ENCODE results near the gene ZGLP1.

ZGLP1 gene

DNA sequence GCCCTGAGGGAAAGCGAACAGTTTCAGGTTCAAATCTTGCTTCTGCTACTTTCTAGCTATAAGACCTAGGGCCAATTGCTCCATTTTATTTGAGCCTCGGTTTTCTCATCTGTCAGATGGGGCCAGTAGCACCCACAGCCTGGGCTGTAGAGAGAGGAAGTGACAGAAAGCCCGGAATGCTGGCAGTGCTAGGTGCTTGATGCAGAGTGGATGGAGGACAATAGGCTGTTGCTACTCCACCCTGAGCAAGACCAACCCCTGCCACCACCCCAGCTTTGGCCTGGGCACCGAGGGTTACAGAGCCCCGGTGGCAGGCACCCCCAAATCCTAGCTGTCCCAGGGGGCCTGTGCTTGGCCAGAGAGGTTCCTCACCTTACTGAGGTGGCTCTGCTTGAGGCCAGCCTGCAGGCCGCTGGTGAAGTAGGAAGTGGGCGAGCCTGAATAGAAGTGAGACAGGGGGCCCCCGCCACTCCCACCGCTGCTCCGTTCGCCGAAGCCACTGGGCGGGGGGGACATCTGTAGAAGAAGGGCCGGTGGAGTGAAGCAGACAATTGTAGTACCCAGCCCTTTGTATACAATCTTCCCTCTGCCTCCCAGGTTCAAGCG lies 8.3 kb upstream of the ZGLP1 start:
- no peaks in the 10 kb centered on the region for H3K27me3 Mint-ChIP-seq
- no peak overlapping the region for H3K4me3 Mint-ChIP-seq
- H3K36me3 Mint-ChIP-seq (ENCODE audit: low read depth), result peaks cover 45% of the 10 kb centered on the region
- H3K27ac Mint-ChIP-seq, result no peak overlapping the region
- peaks cover 21% of the 10 kb centered on the region for H3K4me1 Mint-ChIP-seq (ENCODE audit: low read depth)
- no peaks in the 10 kb centered on the region for H3K9me3 Mint-ChIP-seq

DNA sequence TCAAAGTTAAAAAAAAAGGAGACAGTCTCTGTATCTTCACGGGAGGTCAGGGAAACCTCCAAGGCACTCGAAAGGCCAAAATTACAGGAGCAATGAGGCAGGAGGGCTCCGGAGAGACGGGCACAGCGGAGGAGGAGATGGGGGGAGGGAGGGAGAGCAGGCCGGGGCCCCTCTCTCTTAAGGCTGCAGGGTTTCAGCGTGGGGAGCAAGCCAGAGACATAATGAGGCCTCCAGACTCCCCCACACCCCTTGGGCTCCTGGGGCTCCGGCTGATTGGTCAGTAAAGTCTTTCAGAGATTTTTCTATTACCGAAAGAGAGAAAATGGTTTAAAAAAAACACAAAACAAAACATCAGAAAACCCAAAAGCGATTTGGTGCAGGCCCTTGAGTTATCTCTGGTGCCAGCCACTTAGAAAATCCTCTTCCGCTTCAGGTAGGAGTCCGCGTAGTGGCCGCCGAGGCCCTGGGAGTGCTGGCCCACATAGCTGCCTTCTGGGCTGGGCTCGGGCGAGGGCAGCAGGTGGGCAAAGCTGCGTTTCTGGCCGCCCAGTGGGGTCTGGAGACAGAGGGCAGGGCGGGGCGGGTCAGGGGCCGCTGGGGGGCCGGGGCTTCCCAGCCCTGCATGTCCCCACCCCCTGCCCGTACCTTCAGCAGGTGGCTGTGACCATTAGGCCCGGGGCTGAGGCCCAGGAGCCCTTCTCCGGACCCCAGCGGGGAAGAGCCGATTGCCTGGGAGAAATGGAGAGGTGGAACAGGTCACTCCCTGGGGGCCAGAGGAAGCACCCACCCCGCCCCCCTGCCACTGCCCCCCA lies 7.6 kb upstream of the ZGLP1 start:
- Mint-ChIP-seq H3K4me3 (no peak overlapping the region), H3K4me1 (ENCODE audit: low read depth) (peaks cover 21% of the 10 kb centered on the region), H3K36me3 (ENCODE audit: low read depth) (peaks cover 46% of the 10 kb centered on the region), H3K9me3 (no peaks in the 10 kb centered on the region), H3K27me3 (no peaks in the 10 kb centered on the region), H3K27ac (no peak overlapping the region)

DNA sequence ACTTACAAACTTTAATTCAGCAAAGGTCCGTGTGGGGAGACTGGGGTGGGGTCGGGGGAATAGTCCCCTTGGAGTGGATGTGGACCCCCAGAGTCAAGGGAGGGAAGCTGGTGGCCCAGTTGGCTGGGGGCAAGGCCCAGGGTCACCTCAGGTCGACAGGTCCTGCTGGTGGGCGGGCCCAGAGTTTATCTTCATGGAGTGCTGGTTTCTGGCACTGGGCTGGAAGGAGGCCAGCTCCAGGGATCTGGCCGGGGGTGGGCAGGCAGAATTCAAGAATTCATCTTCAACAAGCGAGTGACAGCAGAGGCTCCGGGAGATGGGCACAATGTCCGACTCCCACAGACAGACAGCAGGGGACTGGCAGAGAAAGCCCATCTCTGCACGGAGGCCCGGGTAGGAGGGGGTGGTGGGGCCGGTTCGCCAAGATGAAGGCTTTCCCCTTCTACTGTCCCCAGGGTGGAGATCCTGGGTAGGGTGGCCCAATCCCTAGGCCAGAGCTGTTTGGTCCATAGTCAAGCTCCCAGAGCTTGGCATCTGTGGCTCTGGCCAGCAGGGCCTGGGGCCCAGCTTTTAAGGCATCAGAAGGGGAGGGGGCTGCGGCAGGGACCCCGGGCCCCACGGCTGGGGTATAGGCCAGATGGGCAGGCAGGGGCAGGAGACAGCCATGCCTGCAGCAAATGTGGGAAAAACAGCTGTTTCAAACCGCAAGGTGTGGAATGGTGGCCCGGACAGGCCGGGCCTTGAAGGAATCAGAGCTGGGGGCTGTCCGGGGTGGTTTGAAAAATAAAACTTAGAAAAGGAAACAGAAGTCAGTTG lies 6.8 kb upstream of the ZGLP1 start:
- peak overlapping the region; percentile 93 for H3K4me3 Mint-ChIP-seq

DNA sequence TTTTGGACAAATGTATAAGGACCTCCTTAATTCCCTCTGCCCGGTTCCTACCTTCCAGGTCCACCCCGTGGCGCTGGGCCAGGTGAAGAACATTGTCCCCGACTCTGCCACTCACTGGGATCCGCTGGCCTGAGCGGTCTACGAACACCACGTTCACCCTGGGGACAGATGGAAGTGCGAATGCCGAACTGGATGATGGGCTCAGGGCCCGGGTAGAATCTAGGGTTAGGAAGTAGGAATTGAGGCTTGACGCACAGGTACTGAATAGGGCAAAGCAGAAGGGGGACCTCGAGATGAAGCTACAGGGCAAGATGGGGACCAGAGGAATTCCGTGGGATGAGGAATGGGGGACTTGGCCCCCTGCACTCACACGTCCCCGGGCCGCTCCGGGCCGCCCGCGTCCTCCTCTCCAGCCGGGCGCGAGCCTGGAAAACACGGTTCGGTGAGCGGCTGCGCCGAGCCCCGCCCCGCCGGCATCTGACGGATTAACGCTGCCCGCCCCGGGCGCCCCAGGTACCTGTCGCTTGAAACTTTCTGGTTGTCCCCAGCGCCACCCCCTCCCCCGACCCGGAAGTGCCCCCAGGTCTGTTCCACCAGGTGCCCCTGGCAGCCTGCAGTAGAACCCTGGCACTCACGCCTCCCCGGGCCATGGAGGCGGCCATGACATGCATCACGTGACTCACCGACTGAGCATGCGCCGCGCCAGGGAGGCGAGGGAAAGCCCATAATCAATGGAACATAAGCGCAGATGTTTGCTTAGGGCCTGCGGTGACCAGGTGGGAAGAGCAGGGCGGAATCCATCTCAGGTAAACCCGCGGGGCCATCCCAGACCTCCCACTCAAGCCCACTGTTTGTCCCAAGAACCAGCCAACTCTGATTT lies 6.0 kb upstream of the ZGLP1 start, which contains the start of gene FDX2:
Gene FDX2, minus strand, starts transcription at position 681 of the 880 bp plus-strand sequence. Its CDS starts 19 bp downstream, at position 662.
- peak within 1 kb of the TSS; percentile 93 for H3K4me3 Mint-ChIP-seq
- H3K9me3 Mint-ChIP-seq, result no peaks in the 10 kb centered on the region
- no peaks in the 10 kb centered on the region for H3K27me3 Mint-ChIP-seq
- H3K4me1 Mint-ChIP-seq (ENCODE audit: low read depth), result peaks cover 21% of the 10 kb centered on the region
- peaks cover 39% of the 10 kb centered on the region for H3K36me3 Mint-ChIP-seq (ENCODE audit: low read depth)
- peak within 1 kb of the TSS; percentile 81 for H3K27ac Mint-ChIP-seq

More for the DNA sequence above, 6.8 kb upstream of the ZGLP1 start:
- no peaks in the 10 kb centered on the region for H3K27me3 Mint-ChIP-seq
- H3K27ac Mint-ChIP-seq, result peak overlapping the region; percentile 80
- H3K4me1 Mint-ChIP-seq (ENCODE audit: low read depth), result peaks cover 21% of the 10 kb centered on the region
- no peaks in the 10 kb centered on the region for H3K9me3 Mint-ChIP-seq
- peaks cover 39% of the 10 kb centered on the region for H3K36me3 Mint-ChIP-seq (ENCODE audit: low read depth)

DNA sequence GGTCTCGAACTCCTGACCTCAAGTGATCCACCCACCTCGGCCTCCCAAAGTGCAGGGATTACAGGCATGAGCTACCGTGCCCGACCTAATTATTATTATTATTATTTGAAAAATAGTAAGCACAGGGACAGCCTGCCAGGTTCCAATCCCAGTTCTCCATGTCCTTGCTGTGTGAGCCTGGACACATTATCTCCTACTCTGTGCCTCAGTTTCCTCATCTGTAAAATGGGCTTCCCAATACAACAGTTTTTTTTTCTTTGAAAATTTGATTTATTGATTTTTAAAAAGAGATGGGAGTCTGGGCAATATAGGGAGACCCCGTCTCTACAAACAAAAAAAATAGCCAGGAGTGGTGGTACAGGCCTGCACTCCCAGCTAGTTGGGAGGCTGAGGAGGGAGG lies 3.3 kb downstream of the ZGLP1 start:
- peaks cover 11% of the 10 kb centered on the region for H3K4me1 Mint-ChIP-seq (ENCODE audit: low read depth)
- H3K27me3 Mint-ChIP-seq, result peaks cover 4% of the 10 kb centered on the region
- H3K27ac Mint-ChIP-seq, result no peak overlapping the region

DNA sequence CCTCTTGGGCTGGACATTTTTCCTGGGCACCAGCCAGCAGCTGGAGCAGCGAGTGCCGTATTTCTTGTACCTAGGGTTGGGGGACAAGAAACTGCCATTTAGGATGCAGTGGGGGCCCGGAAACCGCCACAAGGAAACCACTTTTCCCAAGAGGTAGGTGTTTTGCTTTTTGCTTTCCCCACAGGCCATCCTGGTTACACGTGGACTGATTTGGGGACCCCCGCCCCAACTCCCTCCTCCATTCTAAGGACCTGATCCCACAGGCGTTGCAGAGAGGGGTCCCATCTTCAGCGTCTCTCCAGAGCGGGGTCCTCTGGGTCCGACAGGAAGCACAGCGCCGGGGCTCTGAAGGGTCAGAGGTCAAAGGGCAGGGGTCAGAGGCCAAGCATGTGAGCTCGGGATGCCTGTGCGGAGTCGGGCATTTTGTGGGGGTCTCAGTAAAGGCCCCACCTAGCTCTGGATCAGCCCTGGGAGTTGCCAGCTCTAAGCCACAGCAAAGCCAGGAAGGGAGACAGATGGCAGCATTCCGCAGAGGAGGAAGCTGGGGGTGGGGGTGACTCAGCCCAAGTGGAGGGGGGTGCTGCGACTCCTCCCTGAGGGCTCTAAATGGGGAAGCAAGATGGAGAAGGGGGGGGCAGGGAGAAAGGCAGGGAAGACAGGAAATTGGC lies 4.3 kb downstream of the ZGLP1 start:
- peaks cover 11% of the 10 kb centered on the region for H3K4me1 Mint-ChIP-seq (ENCODE audit: low read depth)
- H3K9me3 Mint-ChIP-seq, result no peaks in the 10 kb centered on the region
- peaks cover 4% of the 10 kb centered on the region for H3K36me3 Mint-ChIP-seq (ENCODE audit: low read depth)
- H3K27me3 Mint-ChIP-seq, result peaks cover 4% of the 10 kb centered on the region
- H3K4me3 Mint-ChIP-seq, result no peak overlapping the region
- H3K27ac Mint-ChIP-seq, result no peak overlapping the region

More for the DNA sequence above, 3.3 kb downstream of the ZGLP1 start:
- H3K4me3 Mint-ChIP-seq, result no peak overlapping the region
- peaks cover 4% of the 10 kb centered on the region for H3K36me3 Mint-ChIP-seq (ENCODE audit: low read depth)
- H3K9me3 Mint-ChIP-seq, result no peaks in the 10 kb centered on the region

DNA sequence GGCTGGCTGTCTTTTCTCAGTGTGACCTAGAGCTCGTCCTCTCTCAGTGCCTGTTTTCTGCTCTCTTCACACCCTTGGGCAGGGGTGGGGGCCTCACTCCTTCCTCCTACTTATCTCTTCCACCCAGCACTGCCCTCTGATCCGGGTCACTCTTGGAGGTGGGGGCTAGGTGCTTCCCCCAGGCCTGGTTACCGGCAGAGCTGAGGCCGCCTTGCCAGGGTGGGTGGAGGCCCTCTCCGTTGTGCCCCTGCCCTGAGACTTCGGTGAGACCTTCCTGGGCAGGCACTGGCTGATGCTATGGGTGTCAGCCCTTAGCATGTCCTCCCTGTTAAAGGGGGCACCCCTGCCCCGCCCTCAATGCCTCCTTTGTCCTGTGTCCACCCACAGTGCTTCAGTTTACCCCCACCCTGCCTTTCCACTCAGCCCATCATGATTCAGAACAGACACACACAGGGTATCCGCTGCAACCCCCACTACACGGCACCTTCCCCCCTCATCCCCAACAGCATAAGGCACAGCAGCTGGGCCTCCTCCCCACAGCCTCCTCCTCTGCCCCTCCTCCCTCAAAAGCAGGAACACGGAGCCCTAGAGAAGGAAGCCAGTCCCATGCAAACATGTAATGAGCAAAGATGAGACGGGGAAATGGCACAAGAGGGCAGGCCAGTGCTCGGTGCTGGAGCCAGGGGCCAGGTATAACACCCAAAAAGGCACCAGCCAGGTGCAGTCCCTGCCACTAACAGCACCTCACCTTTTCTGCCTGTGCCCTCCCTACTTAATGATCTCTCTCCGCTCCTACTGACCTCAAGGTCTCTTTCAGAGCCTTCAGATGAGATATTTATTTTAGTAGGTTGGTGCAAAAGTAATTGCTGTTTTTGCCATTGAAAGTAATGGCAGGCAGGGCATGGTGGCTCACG lies 9.8 kb downstream of the ZGLP1 start:
- H3K9me3 Mint-ChIP-seq, result no peaks in the 10 kb centered on the region
- H3K27me3 Mint-ChIP-seq, result peaks cover 16% of the 10 kb centered on the region
- H3K4me1 Mint-ChIP-seq (ENCODE audit: low read depth), result peaks cover 26% of the 10 kb centered on the region
- peak overlapping the region; percentile 8 for H3K4me3 Mint-ChIP-seq
- peaks cover 4% of the 10 kb centered on the region for H3K36me3 Mint-ChIP-seq (ENCODE audit: low read depth)
- H3K27ac Mint-ChIP-seq, result no peak overlapping the region

DNA sequence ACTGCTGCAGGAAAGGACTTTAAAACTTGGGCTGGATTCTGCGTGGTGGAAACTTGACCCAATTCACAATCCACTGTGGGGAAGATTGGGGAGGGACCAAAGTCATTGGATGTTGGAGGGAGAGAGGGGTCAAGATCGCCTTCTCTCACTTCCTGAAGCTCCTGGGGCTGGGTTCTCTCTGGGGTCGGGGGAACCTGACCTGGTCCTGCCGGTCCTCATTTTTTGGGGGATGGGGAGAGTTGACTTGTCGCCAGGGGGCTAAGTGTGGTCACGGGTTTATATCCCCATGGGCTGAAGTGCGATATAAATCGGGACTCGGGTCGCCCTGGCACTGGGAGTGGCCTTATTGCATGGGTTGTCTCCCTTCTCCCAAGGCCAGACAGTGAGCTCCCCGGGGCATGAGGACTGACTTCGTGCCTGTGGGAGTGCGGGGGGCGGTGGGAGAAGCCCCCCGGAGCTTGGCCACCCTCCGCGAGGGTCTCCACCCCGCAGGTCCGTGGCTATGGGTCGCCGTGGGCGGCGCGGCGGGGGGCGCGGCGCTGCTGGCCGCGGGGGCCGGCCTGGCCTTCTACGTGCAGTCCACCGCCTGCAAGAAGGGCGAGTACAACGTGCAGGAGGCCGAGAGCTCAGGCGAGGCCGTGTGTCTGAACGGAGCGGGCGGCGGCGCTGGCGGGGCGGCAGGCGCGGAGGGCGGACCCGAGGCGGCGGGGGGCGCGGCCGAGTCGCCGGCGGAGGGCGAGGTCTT lies 13.6 kb downstream of the ZGLP1 start:
- Mint-ChIP-seq H3K36me3 (ENCODE audit: low read depth) (no peaks in the 10 kb centered on the region), H3K4me3 (peak overlapping the region; percentile 79), H3K9me3 (no peaks in the 10 kb centered on the region), H3K4me1 (ENCODE audit: low read depth) (peaks cover 39% of the 10 kb centered on the region), H3K27ac (no peak overlapping the region), H3K27me3 (peaks cover 46% of the 10 kb centered on the region)

DNA sequence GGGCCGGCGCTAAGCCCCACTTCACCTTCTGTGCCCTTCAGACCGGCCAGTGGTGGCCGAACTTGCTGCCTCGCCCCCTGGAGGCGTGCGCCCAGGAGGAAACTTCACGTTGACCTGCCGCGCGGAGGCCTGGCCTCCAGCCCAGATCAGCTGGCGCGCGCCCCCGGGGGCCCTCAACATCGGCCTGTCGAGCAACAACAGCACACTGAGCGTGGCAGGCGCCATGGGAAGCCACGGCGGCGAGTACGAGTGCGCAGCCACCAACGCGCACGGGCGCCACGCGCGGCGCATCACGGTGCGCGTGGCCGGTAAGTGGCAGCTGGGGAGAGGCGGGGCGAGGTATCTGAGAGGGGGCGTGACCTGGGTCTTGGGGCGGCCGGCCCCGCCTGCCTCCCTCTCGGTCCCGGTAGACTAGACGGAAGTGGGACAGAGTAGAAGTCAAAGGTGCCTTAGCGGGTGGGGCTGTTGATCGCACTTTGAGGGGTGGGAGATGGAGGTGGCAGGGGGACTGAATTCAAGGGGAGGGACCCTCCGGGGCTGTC lies 14.2 kb downstream of the ZGLP1 start:
- no peaks in the 10 kb centered on the region for H3K9me3 Mint-ChIP-seq
- no peaks in the 10 kb centered on the region for H3K36me3 Mint-ChIP-seq (ENCODE audit: low read depth)
- H3K27me3 Mint-ChIP-seq, result peaks cover 50% of the 10 kb centered on the region
- H3K4me3 Mint-ChIP-seq, result peak overlapping the region; percentile 79
- H3K4me1 Mint-ChIP-seq (ENCODE audit: low read depth), result peaks cover 46% of the 10 kb centered on the region
- no peak overlapping the region for H3K27ac Mint-ChIP-seq

DNA sequence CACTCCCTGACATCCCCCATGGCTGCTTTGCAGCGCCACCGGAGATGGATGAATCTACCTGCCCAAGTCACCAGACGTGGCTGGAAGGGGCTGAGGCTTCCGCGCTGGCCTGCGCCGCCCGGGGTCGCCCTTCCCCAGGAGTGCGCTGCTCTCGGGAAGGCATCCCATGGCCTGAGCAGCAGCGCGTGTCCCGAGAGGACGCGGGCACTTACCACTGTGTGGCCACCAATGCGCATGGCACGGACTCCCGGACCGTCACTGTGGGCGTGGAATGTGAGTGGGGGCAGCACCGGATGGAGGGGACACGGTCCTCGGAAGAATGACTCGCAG lies 15.3 kb downstream of the ZGLP1 start:
- Mint-ChIP-seq H3K4me1 (ENCODE audit: low read depth) (peaks cover 51% of the 10 kb centered on the region), H3K36me3 (ENCODE audit: low read depth) (no peaks in the 10 kb centered on the region), H3K27me3 (peaks cover 54% of the 10 kb centered on the region), H3K27ac (peak overlapping the region; percentile 26), H3K4me3 (peak overlapping the region; percentile 26), H3K9me3 (no peaks in the 10 kb centered on the region)

DNA sequence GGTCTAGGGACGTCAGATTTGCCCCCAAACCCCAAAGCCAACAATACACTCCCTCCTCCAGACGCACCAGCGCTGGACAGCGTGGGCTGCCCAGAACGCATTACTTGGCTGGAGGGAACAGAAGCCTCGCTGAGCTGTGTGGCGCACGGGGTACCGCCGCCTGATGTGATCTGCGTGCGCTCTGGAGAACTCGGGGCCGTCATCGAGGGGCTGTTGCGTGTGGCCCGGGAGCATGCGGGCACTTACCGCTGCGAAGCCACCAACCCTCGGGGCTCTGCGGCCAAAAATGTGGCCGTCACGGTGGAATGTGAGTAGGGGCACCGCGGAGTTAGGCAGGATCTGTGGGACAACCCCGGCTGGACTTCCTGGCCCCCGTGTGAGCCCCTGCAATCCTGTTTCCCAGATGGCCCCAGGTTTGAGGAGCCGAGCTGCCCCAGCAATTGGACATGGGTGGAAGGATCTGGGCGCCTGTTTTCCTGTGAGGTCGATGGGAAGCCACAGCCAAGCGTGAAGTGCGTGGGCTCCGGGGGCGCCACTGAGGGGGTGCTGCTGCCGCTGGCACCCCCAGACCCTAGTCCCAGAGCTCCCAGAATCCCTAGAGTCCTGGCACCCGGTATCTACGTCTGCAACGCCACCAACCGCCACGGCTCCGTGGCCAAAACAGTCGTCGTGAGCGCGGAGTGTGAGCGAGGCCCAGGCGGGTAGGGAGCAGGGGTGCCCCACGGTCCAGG lies 15.8 kb downstream of the ZGLP1 start:
- Mint-ChIP-seq H3K36me3 (ENCODE audit: low read depth) (no peaks in the 10 kb centered on the region), H3K27ac (no peak overlapping the region), H3K9me3 (no peaks in the 10 kb centered on the region), H3K4me1 (ENCODE audit: low read depth) (peaks cover 56% of the 10 kb centered on the region), H3K4me3 (peak overlapping the region; percentile 72), H3K27me3 (peaks cover 55% of the 10 kb centered on the region)

Data from stimulated activated naive CD8-positive, alpha-beta T cell treated with anti-CD3 and anti-CD28 coated beads, Interleukin-15, Interleukin-2, amounts not matched to agents 100 ng/mL and 50 ng/mL, for 24 hours (primary cell).